H1 (cell line): ENCODE data around the gene XPNPEP2. TPM values are rescaled to one million over a fixed set of nuclear protein-coding genes. Genes with fewer than 3 reads are reported as not detected.

Experiments
- CTCF ChIA-PET: fragments of 300-600 bp; sonication (Branson Sonifier 250); formaldehyde crosslinking; loops from one replicate; lab custom pipeline; 2021; ENCODE audit not compliant: partially characterized antibody; lab: Charles Lee
- POLR2A ChIA-PET: fragments of 300-600 bp; sonication (Branson Sonifier 250); formaldehyde crosslinking; loops from one replicate; lab custom pipeline; 2021; ENCODE audit warnings: inconsistent platforms; ENCODE audit not compliant: partially characterized antibody; lab: Charles Lee
- DNase-seq, 2 experiments: peaks; one replicate each; pipeline versions ENCODE4 v3.0.0 to v3.0.0-alpha.2; 2010 to 2022; ENCODE audit warnings: low spot score in 2 of 2, low read depth in 1 of 2, mixed read lengths in 1 of 2
- FAIRE-seq: peaks from 2 replicates; lab custom pipeline; 2011; peaks lifted over from hg19 to GRCh38; lab: Jason Lieb, UNC
- H2AFZ ChIP-seq: 2 replicates; pipeline ENCODE4 v1.8.1; 2012; ENCODE audit warnings: low read length, inconsistent platforms
- H2AK5ac ChIP-seq: 2 replicates; pipeline ENCODE4 v1.6.1; 2013; ENCODE audit warnings: low read depth, low read length
- H2BK120ac ChIP-seq: replicated peaks from 2 replicates; pipeline ENCODE3; 2013; ENCODE audit warnings: low read depth, low read length, inconsistent platforms
- H2BK12ac ChIP-seq: 2 replicates; pipeline ENCODE4 v1.6.1; 2013; ENCODE audit warnings: low read depth, low read length
- H2BK15ac ChIP-seq: 2 replicates; pipeline ENCODE4 v1.6.1; 2013; ENCODE audit warnings: low read length
- H2BK20ac ChIP-seq: 2 replicates; pipeline ENCODE4 v1.6.1; 2013; ENCODE audit warnings: low read length
- H2BK5ac ChIP-seq: 2 replicates; pipeline ENCODE4 v1.6.1; 2013; ENCODE audit warnings: low read depth, low read length
- H3K14ac ChIP-seq: 2 replicates; pipeline ENCODE4 v1.6.1; 2013; ENCODE audit warnings: inconsistent platforms; ENCODE audit not compliant: insufficient read length
- H3K18ac ChIP-seq: 2 replicates; pipeline ENCODE4 v1.6.1; 2013; ENCODE audit warnings: low read length; ENCODE audit errors: extremely low read depth
- H3K23ac ChIP-seq: 2 replicates; pipeline ENCODE4 v1.6.1; 2013; ENCODE audit warnings: inconsistent platforms; ENCODE audit not compliant: insufficient read length
- H3K23me2 ChIP-seq: 2 replicates; pipeline ENCODE4 v1.6.1; 2013; ENCODE audit warnings: low read depth, low read length
- H3K27ac ChIP-seq: 2 replicates; pipeline ENCODE4 v1.6.1; 2011; ENCODE audit warnings: low read depth, low read length, inconsistent platforms
- H3K27me3 ChIP-seq, 4 experiments: replicated peaks in 1 of 4; 1 replicate in 1 of 4; 2 replicates in 3 of 4; pipeline versions ENCODE4 v1.6.1 to v1.8.1; 2011 to 2013; ENCODE audit warnings: low read length in 3 of 4, mild to moderate bottlenecking in 3 of 4, inconsistent platforms in 2 of 4, mixed read lengths in 2 of 4, moderate library complexity in 1 of 4; ENCODE audit not compliant: control insufficient read depth in 3 of 4, insufficient read depth in 3 of 4; ENCODE audit errors: extremely low read depth in 1 of 4
- H3K36me3 ChIP-seq, 4 experiments: 2 replicates each; pipeline versions ENCODE4 v1.6.1 to v1.8.1; 2011 to 2013; ENCODE audit warnings: mild to moderate bottlenecking in 4 of 4, low read length in 3 of 4, moderate library complexity in 2 of 4, control low read depth in 1 of 4, inconsistent platforms in 1 of 4; ENCODE audit not compliant: insufficient read depth in 4 of 4, control insufficient read depth in 2 of 4
- H3K4ac ChIP-seq: replicated peaks from 2 replicates; pipeline ENCODE3; 2013; ENCODE audit warnings: low read length, low read depth, mixed read lengths, inconsistent platforms; ENCODE audit not compliant: insufficient read length
- H3K4me1 ChIP-seq, 4 experiments: replicated peaks in 1 of 4; 1 replicate in 1 of 4; 2 replicates in 3 of 4; pipeline versions ENCODE4 v1.6.1 to v1.8.1; 2011 to 2013; ENCODE audit warnings: low read length in 3 of 4, inconsistent platforms in 2 of 4, mixed read lengths in 1 of 4; ENCODE audit not compliant: insufficient read depth in 4 of 4, control insufficient read depth in 3 of 4
- H3K4me2 ChIP-seq, 2 experiments: 2 replicates each; pipeline versions ENCODE4 v1.6.1 to v1.8.1; 2011 to 2013; ENCODE audit warnings: low read depth in 2 of 2, low read length in 2 of 2, control low read depth in 1 of 2, inconsistent platforms in 1 of 2, mild to moderate bottlenecking in 1 of 2; ENCODE audit not compliant: insufficient read depth in 1 of 2
- H3K4me3 ChIP-seq, 4 experiments: fragments of 200-600, 300-600 bp in 1 of 4; sonication (generic), shearing (Covaris generic), sonication (Bioruptor Twin) in 1 of 4; 2 replicates each; pipeline versions ENCODE4 v1.5.1 to v1.8.1; 2011 to 2016; ENCODE audit warnings: low read length in 4 of 4, low read depth in 3 of 4, control low read depth in 2 of 4, inconsistent platforms in 2 of 4, mild to moderate bottlenecking in 2 of 4, mixed read lengths in 1 of 4, moderate library complexity in 1 of 4; ENCODE audit not compliant: insufficient read depth in 2 of 4; ENCODE audit errors: extremely low read depth in 1 of 4
- H3K56ac ChIP-seq: replicated peaks from 2 replicates; pipeline ENCODE3; 2013; ENCODE audit warnings: low read depth, mild to moderate bottlenecking, mixed read lengths, low read length, inconsistent platforms; ENCODE audit not compliant: insufficient read length
- H3K79me1 ChIP-seq: 2 replicates; pipeline ENCODE4 v1.6.1; 2013; ENCODE audit warnings: low read depth, low read length, control low read depth
- H3K79me2 ChIP-seq, 2 experiments: 2 replicates each; pipeline versions ENCODE4 v1.6.1 to v1.8.1; 2012 to 2013; ENCODE audit warnings: low read length in 2 of 2, mild to moderate bottlenecking in 2 of 2, inconsistent platforms in 1 of 2; ENCODE audit not compliant: insufficient read depth in 2 of 2, control insufficient read depth in 1 of 2
- H3K9ac ChIP-seq, 4 experiments: replicated peaks in 1 of 4; 1 replicate in 1 of 4; 2 replicates in 3 of 4; pipeline versions ENCODE4 v1.6.1 to v1.8.1; 2011 to 2013; ENCODE audit warnings: low read depth in 3 of 4, low read length in 3 of 4, control low read depth in 2 of 4, mild to moderate bottlenecking in 2 of 4, moderate library complexity in 2 of 4, inconsistent platforms in 1 of 4; ENCODE audit errors: extremely low read depth in 1 of 4
- H3K9me3 ChIP-seq, 2 experiments: 2 replicates each; pipeline versions ENCODE4 v1.6.1 to v1.8.1; 2012 to 2013; ENCODE audit warnings: mild to moderate bottlenecking in 2 of 2, moderate library complexity in 2 of 2, control low read depth in 1 of 2, inconsistent platforms in 1 of 2, low read depth in 1 of 2, low read length in 1 of 2, mixed read lengths in 1 of 2; ENCODE audit not compliant: insufficient read depth in 2 of 2
- H4K20me1 ChIP-seq, 2 experiments: replicated peaks in 1 of 2; 2 replicates each; pipeline versions ENCODE3 to v1.8.1; 2011 to 2013; ENCODE audit warnings: inconsistent platforms in 2 of 2, low read length in 2 of 2, mild to moderate bottlenecking in 1 of 2; ENCODE audit not compliant: insufficient read depth in 2 of 2, control insufficient read depth in 1 of 2
- H4K5ac ChIP-seq: 2 replicates; pipeline ENCODE4 v1.6.1; 2013; ENCODE audit warnings: low read length, low read depth, mixed read lengths, inconsistent platforms; ENCODE audit not compliant: insufficient read length
- H4K8ac ChIP-seq: 2 replicates; pipeline ENCODE4 v1.8.0; 2013; ENCODE audit warnings: mild to moderate bottlenecking, moderate library complexity, low read length, inconsistent platforms; ENCODE audit not compliant: insufficient read depth; ENCODE audit errors: extremely low read depth
- H4K91ac ChIP-seq: replicated peaks from 2 replicates; pipeline ENCODE3; 2013; ENCODE audit warnings: low read length, mixed read lengths, inconsistent platforms; ENCODE audit not compliant: insufficient read length
- NANOG ChIP-seq: IDR thresholded peaks from 2 replicates; pipeline ENCODE4 v1.6.1; 2011; ENCODE audit warnings: low read length, low read depth, mild to moderate bottlenecking, inconsistent platforms; ENCODE audit not compliant: insufficient read depth, poor library complexity, severe bottlenecking
- SP2 ChIP-seq: IDR thresholded peaks from 2 replicates; pipeline ENCODE4 v1.6.1; 2012; ENCODE audit warnings: mild to moderate bottlenecking, low read length, inconsistent platforms
- WGBS, 2 experiments: shearing (Covaris generic) in 1 of 2; methylation state at CpG; one replicate each; pipeline versions ENCODE4 v1.1.6 to v1.1.7; 2013 to 2015; ENCODE audit warnings: low lambda C conversion rate in 2 of 2, mixed read lengths in 2 of 2, inconsistent platforms in 1 of 2, low coverage in 1 of 2, missing lambda C conversion rate in 1 of 2; ENCODE audit not compliant: insufficient replicate concordance in 2 of 2, insufficient coverage in 1 of 2, insufficient read length in 1 of 2; ENCODE audit errors: extremely low coverage in 1 of 2, missing lambda C conversion rate in 1 of 2; 5-methylcytosine and 5-hydroxymethylcytosine counted together
- polyA plus RNA-seq, 7 experiments: library from polyadenylated mRNA; depleted of rRNA in 3 of 7; stranded (reverse) in 5 of 7; unstranded in 2 of 7; fragments of >200 nt in 5 of 7; fragments of 200-250 nt in 2 of 7; gene quantifications; 1 replicate in 5 of 7; 2 replicates in 1 of 7; 4 replicates in 1 of 7; pipeline versions ENCODE4 v1.2.1 to v1.2.3, GENCODE V29; 2011 to 2013; ENCODE audit warnings: missing spikeins in 2 of 7, mixed read lengths in 2 of 7
- total RNA-seq: library from RNA; stranded (reverse); fragmentation: NEBNext Ultra II Directional; extraction: Animal tissue kit (Norgen Biotek cat#: 25700); gene quantifications from 2 replicates; pipeline ENCODE4 v1.2.1, GENCODE V29; 2021

XPNPEP2 gene
- total and polyA plus RNA-seq, 2 of the 8 experiments (the other 6 are each of a cell fraction or from before 2014, with no cell fraction given) = 0.27 TPM; not detected in 1

DNA sequence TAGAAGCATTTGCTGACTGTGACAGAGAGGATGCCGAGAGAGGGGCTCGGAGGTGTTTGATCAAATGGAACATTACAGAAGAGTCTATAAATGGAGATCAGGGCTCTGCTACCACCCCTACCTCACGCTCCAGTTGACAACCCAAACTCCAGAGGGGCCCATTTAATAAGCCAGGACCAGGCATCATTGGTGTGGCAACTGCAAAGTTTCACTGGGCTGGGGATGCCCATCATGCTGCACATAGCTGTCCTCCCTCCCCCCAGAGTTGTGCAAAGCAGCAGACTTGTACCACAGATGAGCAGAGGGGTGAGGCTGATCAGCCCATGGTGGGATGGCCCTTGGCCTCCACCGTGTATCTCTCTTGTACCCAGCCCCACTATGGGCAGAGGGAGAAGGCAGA is 38.2 kb upstream of the XPNPEP2 start:
- TF ChIP-seq NANOG (no peak), SP2 (no peak)
- WGBS, 2 experiments = 88% methylated on average over 4 of the region's 4 CpGs; no CpG with 5 or more reads in 1 of the 2 experiments
- Histone ChIP-seq H4K91ac (no peak overlapping the region), H2BK20ac (no peak overlapping the region), H3K27ac (no peak overlapping the region), H3K4me2 (no peak overlapping the region), H3K4me3 (no peak overlapping the region), H4K20me1 (no peaks in the 10 kb centered on the region), H4K5ac (no peak overlapping the region), H2BK120ac (no peak overlapping the region), H2AK5ac (no peak overlapping the region), H3K23ac (no peak overlapping the region), H3K79me2 (no peaks in the 10 kb centered on the region), H2BK12ac (no peak overlapping the region), H3K9me3 (no peaks in the 10 kb centered on the region), H2AFZ (no peak overlapping the region), H3K18ac (no peak overlapping the region), H3K27me3 (no peaks in the 10 kb centered on the region), H3K36me3 (no peaks in the 10 kb centered on the region), H3K14ac (no peak overlapping the region), H2BK15ac (no peak overlapping the region), H3K23me2 (no peaks in the 10 kb centered on the region), H3K9ac (no peak overlapping the region), H3K56ac (no peak overlapping the region), H3K4me1 (peaks cover 0 to 14% (median 6%) of the 10 kb centered on the region in 4 experiments; a peak in 5 of 7 replicates), H3K79me1 (no peaks in the 10 kb centered on the region), H3K4ac (no peak overlapping the region), H4K8ac (no peak overlapping the region), H2BK5ac (no peak overlapping the region)
- ChIA-PET CTCF (interaction anchor here (0.9 to 1.0 kb wide), 2 partner anchors 13 to 24 kb away, joined by 3 read pairs; no protein-coding TSS in a partner anchor), POLR2A (no interaction called here)
- DNase-seq = no peak
- no peak for FAIRE-seq
